ENCODE results near the gene LIPK.

The LIPK gene

GRCh38 chr10:88787463-88787862, 81.4 kb downstream of the LIPK start:
- DNase-seq: no peak

- no peak for DNase-seq
Measured at GRCh38 chr10:88788924-88789323, 82.9 kb downstream of the LIPK start.

GRCh38 chr10:88791924-88792323, 85.9 kb downstream of the LIPK start:
- no peak for DNase-seq

- DNase-seq: no peak
Measured at GRCh38 chr10:88792661-88793060, 86.6 kb downstream of the LIPK start.

- no peak for DNase-seq
Measured at GRCh38 chr10:88793712-88794299, 87.8 kb downstream of the LIPK start.

- no peak for DNase-seq
Measured at GRCh38 chr10:88794731-88795130, 88.7 kb downstream of the LIPK start.

- DNase-seq: no peak
Measured at GRCh38 chr10:88800152-88801125, 94.4 kb downstream of the LIPK start.

All from NCI-H1417 treated with DMSO at 0.1 percent for 48 hours (cell line).